Esophagus squamous epithelium (tissue), 4 donors: ENCODE measurements around the gene PPP1R36.

ENCODE experiments used
- POLR2A ChIP-seq, 4 donors: fragments of 450-650 bp; IDR thresholded peaks; one replicate each; pipeline ENCODE4 v1.6.1; 2017; ENCODE audit warnings: antibody characterized with exemption in 4 of 4, mild to moderate bottlenecking in 4 of 4, moderate library complexity in 3 of 4
- TF ChIP-seq, protein P1 (sequence below), 6 experiments: fragments of 450-650 bp in 4 of 6; fragments of 200-600 bp in 2 of 6; sonication (generic) in 2 of 6; IDR thresholded peaks; one replicate each; pipeline ENCODE4 v1.5.1; 2016 to 2019; ENCODE audit warnings: antibody characterized with exemption in 6 of 6, mild to moderate bottlenecking in 4 of 6, moderate library complexity in 4 of 6

DNA sequence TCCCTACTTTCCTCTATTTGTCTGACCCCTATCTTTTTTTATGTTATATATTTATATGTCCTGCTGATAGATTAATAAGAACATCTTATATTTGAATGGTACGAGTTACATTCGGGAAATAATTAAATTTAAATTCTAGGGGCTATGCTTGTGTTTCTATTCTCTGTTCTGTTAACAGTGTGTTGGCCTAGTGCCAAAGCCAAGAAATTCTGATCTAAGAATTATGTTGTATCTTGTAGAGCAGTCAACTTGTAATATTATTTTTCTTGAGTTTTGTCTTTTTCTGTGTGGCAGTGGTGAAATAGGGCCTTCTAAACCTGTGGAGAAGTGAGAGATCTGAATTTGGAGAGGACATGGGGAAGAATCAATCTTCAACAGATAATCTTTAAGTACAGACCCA is 18.2 kb upstream of the PPP1R36 start:
- TF ChIP-seq, protein P1, sequence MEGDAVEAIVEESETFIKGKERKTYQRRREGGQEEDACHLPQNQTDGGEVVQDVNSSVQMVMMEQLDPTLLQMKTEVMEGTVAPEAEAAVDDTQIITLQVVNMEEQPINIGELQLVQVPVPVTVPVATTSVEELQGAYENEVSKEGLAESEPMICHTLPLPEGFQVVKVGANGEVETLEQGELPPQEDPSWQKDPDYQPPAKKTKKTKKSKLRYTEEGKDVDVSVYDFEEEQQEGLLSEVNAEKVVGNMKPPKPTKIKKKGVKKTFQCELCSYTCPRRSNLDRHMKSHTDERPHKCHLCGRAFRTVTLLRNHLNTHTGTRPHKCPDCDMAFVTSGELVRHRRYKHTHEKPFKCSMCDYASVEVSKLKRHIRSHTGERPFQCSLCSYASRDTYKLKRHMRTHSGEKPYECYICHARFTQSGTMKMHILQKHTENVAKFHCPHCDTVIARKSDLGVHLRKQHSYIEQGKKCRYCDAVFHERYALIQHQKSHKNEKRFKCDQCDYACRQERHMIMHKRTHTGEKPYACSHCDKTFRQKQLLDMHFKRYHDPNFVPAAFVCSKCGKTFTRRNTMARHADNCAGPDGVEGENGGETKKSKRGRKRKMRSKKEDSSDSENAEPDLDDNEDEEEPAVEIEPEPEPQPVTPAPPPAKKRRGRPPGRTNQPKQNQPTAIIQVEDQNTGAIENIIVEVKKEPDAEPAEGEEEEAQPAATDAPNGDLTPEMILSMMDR (IDR thresholded peaks at IDR 0.05) = no peak
- no peak for TF ChIP-seq POLR2A (IDR thresholded peaks at IDR 0.05)
